ENCODE measurements around the gene HRCT1.

HRCT1 gene

DNA sequence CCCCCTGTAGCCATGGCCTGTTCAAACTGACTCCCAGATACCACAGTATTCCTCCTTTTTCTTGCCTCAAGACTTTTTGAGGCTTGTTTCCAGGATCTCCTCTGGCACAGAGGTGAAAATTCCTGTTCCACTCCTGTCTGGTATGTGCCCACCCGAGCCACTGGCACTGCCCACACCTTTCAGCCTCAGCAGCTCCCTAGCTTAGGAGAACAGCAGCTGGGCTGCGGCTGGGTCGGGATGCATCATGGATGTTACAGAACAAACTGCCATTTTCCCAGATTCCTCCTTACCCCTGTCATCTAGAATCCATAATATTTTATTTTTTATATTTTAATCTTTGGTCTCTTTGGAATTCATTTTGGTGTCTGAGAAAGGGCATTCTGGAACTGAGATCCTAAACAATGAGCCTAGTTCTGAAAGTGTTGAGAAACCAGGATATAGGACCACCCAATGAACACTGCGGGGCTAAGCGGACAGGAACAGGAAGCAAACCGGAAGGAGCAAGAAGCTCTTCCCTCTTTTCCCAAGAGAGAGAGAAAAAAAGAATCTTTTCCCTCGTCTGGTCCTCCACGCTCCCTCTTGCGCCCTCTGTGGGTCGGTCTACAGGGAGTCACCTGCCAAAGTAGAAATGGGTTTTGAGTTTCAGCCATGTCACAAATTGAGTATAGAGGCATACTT is 39.5 kb downstream of the HRCT1 start:
- DNase-seq = peak; percentile 68

DNA sequence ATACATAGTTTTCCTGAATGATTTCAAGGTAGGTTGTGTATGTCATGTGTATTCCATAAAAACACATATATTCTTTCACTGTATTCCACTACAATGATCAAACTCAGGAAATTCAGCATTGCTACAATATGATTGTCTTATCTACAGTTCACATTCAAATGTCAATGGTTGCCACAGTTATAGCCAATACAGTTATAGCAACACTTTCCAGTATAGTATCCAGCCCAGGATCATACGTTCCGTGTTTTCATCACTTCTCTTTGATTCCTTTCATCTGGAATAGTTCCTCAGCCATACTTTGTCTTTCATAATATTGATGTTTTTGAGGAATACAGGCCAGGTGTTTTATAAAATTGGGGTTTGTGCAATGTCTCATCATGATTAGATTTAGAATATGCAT is 42.4 kb downstream of the HRCT1 start:
- no peak for DNase-seq

DNA sequence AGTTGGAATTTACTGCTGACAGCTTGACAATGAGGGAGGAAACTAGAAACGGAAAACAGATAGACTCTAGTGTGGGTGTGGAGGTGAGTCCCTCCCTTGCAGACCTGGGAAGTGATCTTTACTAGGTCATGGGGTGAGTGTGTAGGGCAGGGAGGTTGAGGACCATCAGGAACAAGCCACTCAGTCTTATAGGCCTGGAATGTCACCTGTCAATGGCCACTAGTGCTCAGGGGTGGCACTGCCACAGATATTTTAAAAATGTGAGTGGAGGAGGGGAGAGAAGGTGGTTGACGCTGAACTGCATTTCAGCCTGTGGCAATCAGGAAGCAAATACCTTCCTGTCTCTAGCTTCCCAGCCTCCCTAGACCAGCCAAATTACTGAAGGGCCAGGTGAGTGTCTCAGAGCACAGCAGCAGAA is 42.9 kb downstream of the HRCT1 start:
- DNase-seq = no peak

DNA sequence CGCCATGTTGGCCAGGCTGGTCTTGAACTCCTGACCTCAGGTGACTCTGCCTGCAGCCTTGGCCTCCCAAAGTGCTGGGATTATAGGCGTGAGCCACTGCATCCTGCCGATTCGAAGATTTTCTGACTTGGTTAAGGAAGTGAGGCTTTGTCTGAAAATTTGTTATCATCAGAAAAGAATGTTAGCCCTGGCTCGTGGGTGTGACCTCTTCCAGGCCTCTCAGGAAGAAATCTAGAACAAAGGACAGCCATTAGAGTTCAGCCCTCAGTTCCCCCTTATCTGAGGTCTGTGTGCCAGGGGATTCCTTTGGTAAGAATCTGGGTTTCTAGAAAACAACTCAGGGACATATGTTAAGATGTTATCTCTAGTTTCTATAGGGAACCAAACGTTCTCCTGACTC is 45.7 kb downstream of the HRCT1 start:
- DNase-seq = no peak

DNA sequence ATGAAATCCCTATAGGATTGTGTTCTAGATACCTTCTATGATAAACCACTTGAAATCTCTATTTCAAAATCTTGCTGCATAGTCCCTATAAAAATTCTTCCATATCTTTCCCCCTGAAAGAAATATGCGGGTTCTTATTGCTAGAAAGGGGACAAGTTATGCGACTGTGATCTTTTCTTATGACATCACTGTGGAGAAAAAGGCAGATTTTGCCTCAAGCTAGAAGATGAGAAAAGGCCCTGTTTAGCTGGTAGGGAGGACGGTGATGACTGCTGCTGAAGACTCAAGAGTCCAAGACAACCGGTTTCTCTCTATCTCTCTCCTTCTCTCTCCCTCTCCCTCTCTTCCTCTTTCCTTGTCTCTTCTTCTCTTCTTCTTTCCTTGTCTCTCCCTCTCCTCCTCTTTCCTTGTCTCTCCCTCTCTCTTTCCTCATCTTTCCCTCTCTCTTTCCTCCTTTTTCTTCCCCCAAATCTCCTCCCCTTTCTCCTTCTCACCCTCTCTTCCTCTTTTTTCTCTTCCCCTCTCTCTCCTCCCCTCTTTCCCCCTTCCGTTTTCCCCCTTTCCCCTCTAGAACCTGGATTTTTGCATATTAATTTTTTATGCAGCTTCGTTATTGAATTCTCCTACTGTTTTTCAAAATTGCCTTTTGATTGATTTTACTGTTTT is 46.7 kb downstream of the HRCT1 start:
- DNase-seq = no peak

DNA sequence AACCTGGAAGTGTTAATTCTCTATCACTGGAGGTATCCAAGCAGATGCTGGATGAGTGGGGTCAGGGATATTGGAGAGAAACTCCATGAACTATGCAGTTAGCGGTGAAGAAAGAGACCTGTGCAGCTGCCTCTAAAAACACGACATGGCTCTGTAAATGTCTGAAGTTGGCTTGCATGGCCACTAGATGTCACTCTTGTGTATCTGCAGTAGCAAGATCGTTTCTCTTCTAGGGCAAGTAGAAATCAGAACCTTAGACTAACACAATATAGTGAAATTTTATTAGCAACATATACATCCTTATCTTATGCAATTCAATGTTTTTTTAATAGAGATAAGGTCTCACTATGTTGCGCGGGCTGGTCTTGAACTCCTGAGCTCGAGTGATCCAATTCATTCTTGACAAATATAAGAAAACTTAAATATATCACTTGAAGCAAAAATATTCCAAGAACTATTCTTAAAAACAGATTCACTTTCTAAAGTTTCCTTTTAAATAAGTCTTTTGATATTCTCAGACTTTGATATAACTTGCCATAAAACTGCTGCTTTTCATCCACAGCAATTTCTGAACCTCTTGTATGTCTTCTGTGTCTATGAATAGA is 49.0 kb downstream of the HRCT1 start:
- DNase-seq = peak; percentile 68

DNA sequence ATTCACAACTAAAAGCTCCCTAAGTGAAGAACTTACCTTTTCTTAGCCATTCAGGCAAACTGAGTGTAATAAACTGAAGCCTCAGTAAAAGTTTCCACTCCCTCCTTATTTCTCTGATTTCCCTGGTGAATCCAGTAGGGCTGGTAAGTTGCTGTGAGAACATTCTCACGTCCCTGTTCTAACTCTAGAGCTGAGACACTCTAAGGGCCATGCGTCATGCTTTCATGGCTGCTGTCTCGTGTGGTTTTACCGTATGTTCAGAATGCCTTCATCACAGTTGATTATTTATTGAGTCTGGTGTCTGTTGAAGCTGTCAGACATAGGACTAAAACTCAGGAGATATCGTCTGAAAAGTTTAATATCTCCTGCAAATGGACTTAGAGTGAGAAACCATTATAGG is 50.6 kb downstream of the HRCT1 start:
- DNase-seq = no peak

All from retina (tissue), 1 donor.